Nephron progenitor cell (in vitro differentiated cells): ENCODE results near the gene UBA7.

ENCODE experiments used
- DNase-seq: peaks from one replicate; pipeline ENCODE4 v3.0.0; 2021
- H3K27ac Mint-ChIP-seq: 2 replicates; pipeline ENCODE4 v1.8.0; 2021; ENCODE audit warnings: mild to moderate bottlenecking, moderate library complexity, mixed read lengths
- H3K27me3 Mint-ChIP-seq: 2 replicates; pipeline ENCODE4 v1.8.0; 2021; ENCODE audit warnings: mild to moderate bottlenecking, low read depth, mixed read lengths; ENCODE audit not compliant: poor library complexity
- H3K36me3 Mint-ChIP-seq: 2 replicates; pipeline ENCODE4 v1.8.0; 2021; ENCODE audit warnings: low read depth, mixed read lengths
- H3K4me1 Mint-ChIP-seq: 2 replicates; pipeline ENCODE4 v1.8.0; 2021; ENCODE audit warnings: mixed read lengths
- H3K4me3 Mint-ChIP-seq: 2 replicates; pipeline ENCODE4 v1.8.0; 2021; ENCODE audit warnings: mild to moderate bottlenecking, moderate library complexity, mixed read lengths
- H3K9me3 Mint-ChIP-seq: 2 replicates; pipeline ENCODE4 v1.8.0; 2021; ENCODE audit warnings: mild to moderate bottlenecking, moderate library complexity, mixed read lengths
- CTCF ChIP-seq: fragments of 200-600 bp; sonication (generic); IDR thresholded peaks from 2 replicates; pipeline ENCODE4 v1.5.0; 2021; ENCODE audit warnings: antibody characterized with exemption

Gene UBA7

GRCh38 chr3:49772703-49773102 is 41.0 kb downstream of the UBA7 start:
- no peak for TF ChIP-seq CTCF
- Mint-ChIP-seq H3K4me1 (no peaks in the 10 kb centered on the region), H3K27me3 (no peaks in the 10 kb centered on the region), H3K4me3 (no peak overlapping the region), H3K27ac (no peak overlapping the region), H3K36me3 (peaks cover 59% of the 10 kb centered on the region), H3K9me3 (no peaks in the 10 kb centered on the region)
- DNase-seq: no peak

- Mint-ChIP-seq H3K9me3 (no peaks in the 10 kb centered on the region), H3K36me3 (peaks cover 51% of the 10 kb centered on the region), H3K27ac (no peak overlapping the region), H3K27me3 (no peaks in the 10 kb centered on the region), H3K4me3 (no peak overlapping the region), H3K4me1 (no peaks in the 10 kb centered on the region)
- no peak for TF ChIP-seq CTCF
- no peak for DNase-seq
Measured at GRCh38 chr3:49771340-49771938, 42.3 kb downstream of the UBA7 start.

GRCh38 chr3:49769926-49770325 is 43.8 kb downstream of the UBA7 start:
- Mint-ChIP-seq H3K27ac (no peak overlapping the region), H3K4me1 (no peaks in the 10 kb centered on the region), H3K4me3 (no peak overlapping the region), H3K36me3 (peaks cover 53% of the 10 kb centered on the region), H3K27me3 (no peaks in the 10 kb centered on the region), H3K9me3 (peaks cover 3% of the 10 kb centered on the region)
- TF ChIP-seq CTCF: no peak
- no peak for DNase-seq

- no peak for DNase-seq
- TF ChIP-seq CTCF: no peak
- H3K36me3 Mint-ChIP-seq: peaks cover 53% of the 10 kb centered on the region
- H3K27me3 Mint-ChIP-seq: no peaks in the 10 kb centered on the region
- H3K9me3 Mint-ChIP-seq: peaks cover 8% of the 10 kb centered on the region
- no peak overlapping the region for H3K4me3 Mint-ChIP-seq
- H3K4me1 Mint-ChIP-seq: no peaks in the 10 kb centered on the region
- no peak overlapping the region for H3K27ac Mint-ChIP-seq
Measured at GRCh38 chr3:49769286-49769915, 44.4 kb downstream of the UBA7 start.

- H3K36me3 Mint-ChIP-seq: peaks cover 46% of the 10 kb centered on the region
- no peaks in the 10 kb centered on the region for H3K27me3 Mint-ChIP-seq
- no peak overlapping the region for H3K27ac Mint-ChIP-seq
- no peak overlapping the region for H3K4me3 Mint-ChIP-seq
- H3K9me3 Mint-ChIP-seq: peaks cover 9% of the 10 kb centered on the region
- no peak for TF ChIP-seq CTCF
- peaks cover 4% of the 10 kb centered on the region for H3K4me1 Mint-ChIP-seq
- DNase-seq: no peak
Measured at GRCh38 chr3:49763981-49764380, 49.8 kb downstream of the UBA7 start.

- Mint-ChIP-seq H3K4me3 (no peak overlapping the region), H3K27me3 (no peaks in the 10 kb centered on the region), H3K4me1 (peaks cover 8% of the 10 kb centered on the region), H3K9me3 (peaks cover 9% of the 10 kb centered on the region), H3K36me3 (peaks cover 34% of the 10 kb centered on the region), H3K27ac (no peak overlapping the region)
- no peak for DNase-seq
- TF ChIP-seq CTCF: no peak
Measured at GRCh38 chr3:49761661-49762060, 52.1 kb downstream of the UBA7 start.
